Dendritic cell treated with granulocyte-macrophage colony-stimulating factor and Interleukin-4, amounts not matched to agents 40 ng/mL and 50 ng/mL, for 4 days (primary cell): Measurements from ENCODE around the gene JARID2.

Experiments
- H3K27ac Mint-ChIP-seq: one replicate; pipeline ENCODE4 v1.8.0; 2022; ENCODE audit warnings: mild to moderate bottlenecking, mixed read lengths
- H3K27me3 Mint-ChIP-seq: one replicate; pipeline ENCODE4 v1.8.0; 2022; ENCODE audit warnings: mild to moderate bottlenecking, mixed read lengths
- H3K36me3 Mint-ChIP-seq: one replicate; pipeline ENCODE4 v1.8.0; 2022; ENCODE audit warnings: low read depth, mixed read lengths
- H3K4me1 Mint-ChIP-seq: one replicate; pipeline ENCODE4 v1.8.0; 2022; ENCODE audit warnings: low read depth, mixed read lengths
- H3K4me3 Mint-ChIP-seq: one replicate; pipeline ENCODE4 v1.8.0; 2022; ENCODE audit warnings: mild to moderate bottlenecking, moderate library complexity, mixed read lengths
- H3K9me3 Mint-ChIP-seq: one replicate; pipeline ENCODE4 v1.8.0; 2022; ENCODE audit warnings: mixed read lengths
- intact Hi-C: fragments of 100-400 bp; cut with micrococcal nuclease; formaldehyde crosslinking; loops from one replicate; pipeline ENCODE4 v1.15.0; 2022

Gene JARID2

GRCh38 chr6:15242503-15242902 lies 3.4 kb upstream of the JARID2 start:
- Mint-ChIP-seq H3K4me1 (peaks cover 10% of the 10 kb centered on the region), H3K27me3 (no peaks in the 10 kb centered on the region), H3K27ac (peak overlapping the region; percentile 32), H3K4me3 (no peak overlapping the region), H3K36me3 (peaks cover 22% of the 10 kb centered on the region), H3K9me3 (no peaks in the 10 kb centered on the region)
- intact Hi-C loops: no loop called here

- Mint-ChIP-seq H3K27me3 (no peaks in the 10 kb centered on the region), H3K27ac (no peak overlapping the region), H3K4me1 (peaks cover 10% of the 10 kb centered on the region), H3K36me3 (peaks cover 28% of the 10 kb centered on the region), H3K9me3 (no peaks in the 10 kb centered on the region), H3K4me3 (no peak overlapping the region)
- intact Hi-C loops: no loop called here
Measured at GRCh38 chr6:15242937-15243614, 2.8 kb upstream of the JARID2 start.

GRCh38 chr6:15243910-15244619 lies 1.8 kb upstream of the JARID2 start:
- intact Hi-C loops: no loop called here
- peak overlapping the region; percentile 92 for H3K27ac Mint-ChIP-seq
- H3K9me3 Mint-ChIP-seq: no peaks in the 10 kb centered on the region
- H3K27me3 Mint-ChIP-seq: no peaks in the 10 kb centered on the region
- H3K36me3 Mint-ChIP-seq: peaks cover 28% of the 10 kb centered on the region
- peak overlapping the region; percentile 74 for H3K4me3 Mint-ChIP-seq
- H3K4me1 Mint-ChIP-seq: peaks cover 14% of the 10 kb centered on the region

- H3K36me3 Mint-ChIP-seq: peaks cover 28% of the 10 kb centered on the region
- intact Hi-C loops: loop anchor here (5.0 kb wide), 3 partner anchors 177 to 1032 kb away; no protein-coding TSS in a partner anchor
- H3K27ac Mint-ChIP-seq: peak overlapping the region; percentile 92
- peak overlapping the region; percentile 74 for H3K4me3 Mint-ChIP-seq
- no peaks in the 10 kb centered on the region for H3K27me3 Mint-ChIP-seq
- H3K9me3 Mint-ChIP-seq: no peaks in the 10 kb centered on the region
- H3K4me1 Mint-ChIP-seq: peaks cover 21% of the 10 kb centered on the region
Measured at GRCh38 chr6:15244620-15245360, 1.1 kb upstream of the JARID2 start.

- Mint-ChIP-seq H3K9me3 (no peaks in the 10 kb centered on the region), H3K27ac (peak overlapping the region; percentile 92), H3K36me3 (peaks cover 37% of the 10 kb centered on the region), H3K27me3 (no peaks in the 10 kb centered on the region), H3K4me1 (peaks cover 33% of the 10 kb centered on the region), H3K4me3 (peak overlapping the region; percentile 85)
- intact Hi-C loops: loop anchor here (5.0 kb wide), 3 partner anchors 179 to 1034 kb away; no protein-coding TSS in a partner anchor
Measured at GRCh38 chr6:15246217-15246665, 372 bp downstream of the JARID2 start.

GRCh38 chr6:15246666-15247499 lies 1.0 kb downstream of the JARID2 start:
- no peaks in the 10 kb centered on the region for H3K27me3 Mint-ChIP-seq
- peaks cover 41% of the 10 kb centered on the region for H3K36me3 Mint-ChIP-seq
- H3K4me3 Mint-ChIP-seq: peak overlapping the region; percentile 85
- peaks cover 39% of the 10 kb centered on the region for H3K4me1 Mint-ChIP-seq
- H3K9me3 Mint-ChIP-seq: no peaks in the 10 kb centered on the region
- intact Hi-C loops: loop anchor here (5.0 kb wide), 3 partner anchors 180 to 1035 kb away; no protein-coding TSS in a partner anchor
- H3K27ac Mint-ChIP-seq: peak overlapping the region; percentile 92

GRCh38 chr6:15247500-15248450 lies 1.9 kb downstream of the JARID2 start:
- Mint-ChIP-seq H3K27me3 (no peaks in the 10 kb centered on the region), H3K36me3 (peaks cover 41% of the 10 kb centered on the region)
- intact Hi-C loops: loop anchor here (5.0 kb wide), 3 partner anchors 180 to 1035 kb away; no protein-coding TSS in a partner anchor

GRCh38 chr6:15248451-15249370 lies 2.8 kb downstream of the JARID2 start:
- Mint-ChIP-seq H3K36me3 (peaks cover 47% of the 10 kb centered on the region), H3K4me1 (peaks cover 47% of the 10 kb centered on the region)

More at GRCh38 chr6:15247500-15248450, 1.9 kb downstream of the JARID2 start:
- Mint-ChIP-seq H3K4me1 (peaks cover 46% of the 10 kb centered on the region), H3K9me3 (no peaks in the 10 kb centered on the region), H3K27ac (peak overlapping the region; percentile 92), H3K4me3 (peak overlapping the region; percentile 85)

GRCh38 chr6:15249371-15250019 lies 3.6 kb downstream of the JARID2 start:
- peak overlapping the region; percentile 75 for H3K4me3 Mint-ChIP-seq
- peaks cover 55% of the 10 kb centered on the region for H3K4me1 Mint-ChIP-seq
- intact Hi-C loops: loop anchor here (5.0 kb wide), 5 partner anchors 182 to 1037 kb away; no protein-coding TSS in a partner anchor
- H3K36me3 Mint-ChIP-seq: peaks cover 51% of the 10 kb centered on the region
- no peaks in the 10 kb centered on the region for H3K27me3 Mint-ChIP-seq
- H3K27ac Mint-ChIP-seq: peak overlapping the region; percentile 92
- H3K9me3 Mint-ChIP-seq: no peaks in the 10 kb centered on the region

More at GRCh38 chr6:15248451-15249370, 2.8 kb downstream of the JARID2 start:
- H3K27me3 Mint-ChIP-seq: no peaks in the 10 kb centered on the region
- intact Hi-C loops: loop anchor here (5.0 kb wide), 3 partner anchors 181 to 1036 kb away; no protein-coding TSS in a partner anchor
- H3K27ac Mint-ChIP-seq: peak overlapping the region; percentile 92
- no peaks in the 10 kb centered on the region for H3K9me3 Mint-ChIP-seq
- peak overlapping the region; percentile 75 for H3K4me3 Mint-ChIP-seq

- Mint-ChIP-seq H3K27ac (peak overlapping the region; percentile 53), H3K4me1 (peaks cover 65% of the 10 kb centered on the region), H3K9me3 (no peaks in the 10 kb centered on the region), H3K4me3 (no peak overlapping the region), H3K36me3 (peaks cover 59% of the 10 kb centered on the region), H3K27me3 (no peaks in the 10 kb centered on the region)
- intact Hi-C loops: loop anchor here (5.0 kb wide), 2 partner anchors 192 to 242 kb away; no protein-coding TSS in a partner anchor
Measured at GRCh38 chr6:15250187-15251168, 4.6 kb downstream of the JARID2 start.
